Measurements from ENCODE around the gene STT3B. TPM values are rescaled to one million over a fixed set of nuclear protein-coding genes. Genes with fewer than 3 reads are reported as not detected.
A peak's percentile ranks its signal among the peaks of the same experiment; 100 is the strongest.

The STT3B gene
- total RNA-seq, 1 donor from 2014 or later: 213 TPM

- H2AFZ ChIP-seq (replicated peaks): no peak overlapping the region
- H3F3A ChIP-seq (ENCODE audit: low read depth): no peaks in the 10 kb centered on the region
- Mint-ChIP-seq H3K36me3 (peaks cover 53% of the 10 kb centered on the region), H3K4me1 (no peaks in the 10 kb centered on the region), H3K27me3 (ENCODE audit: insufficient read depth, low read depth) (no peaks in the 10 kb centered on the region), H3K9me3 (peaks cover 51% of the 10 kb centered on the region), H3K27ac (no peak overlapping the region), H3K4me3 (no peak overlapping the region)
- no peak overlapping the region for H3K9ac ChIP-seq
- no peaks in the 10 kb centered on the region for H3K9me3 ChIP-seq (ENCODE audit: low read depth)
- no peak overlapping the region for H3K27ac ChIP-seq
- TF ChIP-seq EZH2 (IDR thresholded peaks at IDR 0.05) (no peak), EZH2phosphoT487 (IDR thresholded peaks at IDR 0.05) (no peak), CTCF (IDR thresholded peaks at IDR 0.05) (peak; percentile 65)
- peaks cover 99% of the 10 kb centered on the region for H3K79me2 ChIP-seq (ENCODE audit: low read depth)
- no peaks in the 10 kb centered on the region for H3K36me3 ChIP-seq
- H3K27me3 ChIP-seq: no peaks in the 10 kb centered on the region
- H3K4me3 ChIP-seq: no peak overlapping the region
- no peaks in the 10 kb centered on the region for H3K4me1 ChIP-seq
- peak; percentile 36 for DNase-seq (ENCODE audit: low spot score)
- peaks cover 55% of the 10 kb centered on the region for H4K20me1 ChIP-seq (ENCODE audit: low read depth)
- H3K4me2 ChIP-seq: no peak overlapping the region
Observed at GRCh38 chr3:31550452-31551251, 17.9 kb downstream of the STT3B start.

GRCh38 chr3:31551646-31552045 lies 18.9 kb downstream of the STT3B start:
- peaks cover 45% of the 10 kb centered on the region for H4K20me1 ChIP-seq (ENCODE audit: low read depth)
- no peak overlapping the region for H3K27ac Mint-ChIP-seq
- H3K4me3 Mint-ChIP-seq: no peak overlapping the region
- H3K27me3 Mint-ChIP-seq (ENCODE audit: insufficient read depth, low read depth): no peaks in the 10 kb centered on the region
- no peak overlapping the region for H3K27ac ChIP-seq
- H3K27me3 ChIP-seq: no peaks in the 10 kb centered on the region
- no peaks in the 10 kb centered on the region for H3K4me1 Mint-ChIP-seq
- no peak for DNase-seq (ENCODE audit: low spot score)
- no peak overlapping the region for H2AFZ ChIP-seq (replicated peaks)
- H3K36me3 ChIP-seq: no peaks in the 10 kb centered on the region
- no peak overlapping the region for H3K4me2 ChIP-seq
- peaks cover 99% of the 10 kb centered on the region for H3K79me2 ChIP-seq (ENCODE audit: low read depth)
- no peaks in the 10 kb centered on the region for H3F3A ChIP-seq (ENCODE audit: low read depth)
- no peak overlapping the region for H3K9ac ChIP-seq
- peaks cover 60% of the 10 kb centered on the region for H3K9me3 Mint-ChIP-seq
- no peaks in the 10 kb centered on the region for H3K9me3 ChIP-seq (ENCODE audit: low read depth)
- no peak for TF ChIP-seq CTCF (IDR thresholded peaks at IDR 0.05)
- no peak for TF ChIP-seq EZH2phosphoT487 (IDR thresholded peaks at IDR 0.05)
- no peak for TF ChIP-seq EZH2 (IDR thresholded peaks at IDR 0.05)
- no peak overlapping the region for H3K4me3 ChIP-seq
- peaks cover 54% of the 10 kb centered on the region for H3K36me3 Mint-ChIP-seq
- H3K4me1 ChIP-seq: no peaks in the 10 kb centered on the region

GRCh38 chr3:31552103-31552502 lies 19.4 kb downstream of the STT3B start:
- Histone ChIP-seq H3K27me3 (no peaks in the 10 kb centered on the region), H3K27ac (no peak overlapping the region), H3K4me3 (no peak overlapping the region), H3F3A (ENCODE audit: low read depth) (no peaks in the 10 kb centered on the region), H3K9me3 (ENCODE audit: low read depth) (no peaks in the 10 kb centered on the region), H2AFZ (replicated peaks) (no peak overlapping the region), H3K9ac (no peak overlapping the region), H3K4me1 (no peaks in the 10 kb centered on the region), H3K36me3 (no peaks in the 10 kb centered on the region), H3K79me2 (ENCODE audit: low read depth) (peaks cover 99% of the 10 kb centered on the region), H4K20me1 (ENCODE audit: low read depth) (peaks cover 41% of the 10 kb centered on the region), H3K4me2 (no peak overlapping the region)
- no peak overlapping the region for H3K27ac Mint-ChIP-seq
- H3K36me3 Mint-ChIP-seq: peaks cover 56% of the 10 kb centered on the region
- DNase-seq (ENCODE audit: low spot score): no peak
- H3K4me3 Mint-ChIP-seq: no peak overlapping the region
- no peaks in the 10 kb centered on the region for H3K4me1 Mint-ChIP-seq
- H3K9me3 Mint-ChIP-seq: peaks cover 65% of the 10 kb centered on the region
- TF ChIP-seq EZH2phosphoT487 (IDR thresholded peaks at IDR 0.05): no peak
- no peak for TF ChIP-seq EZH2 (IDR thresholded peaks at IDR 0.05)
- no peak for TF ChIP-seq CTCF (IDR thresholded peaks at IDR 0.05)
- no peaks in the 10 kb centered on the region for H3K27me3 Mint-ChIP-seq (ENCODE audit: insufficient read depth, low read depth)
